H9 (cell line): ENCODE data around the gene MTA1. TPM values are rescaled to one million over a fixed set of nuclear protein-coding genes. Genes with fewer than 3 reads are reported as not detected.

Experiments used
- DNase-seq: peaks from one replicate; pipeline ENCODE4 v3.0.0-alpha.2; 2017
- H2AFZ ChIP-seq: one replicate; pipeline ENCODE4 v1.6.1; 2013; ENCODE audit warnings: mild to moderate bottlenecking, low read length, control low read depth, moderate library complexity
- H2AK5ac ChIP-seq: 2 replicates; pipeline ENCODE4 v1.6.1; 2013; ENCODE audit warnings: low read length, control low read depth, mixed read lengths; ENCODE audit not compliant: insufficient read length
- H2BK120ac ChIP-seq: one replicate; pipeline ENCODE4 v1.6.1; 2013; ENCODE audit warnings: low read depth, mild to moderate bottlenecking, low read length, control low read depth, inconsistent platforms; ENCODE audit not compliant: poor library complexity, severe bottlenecking
- H2BK12ac ChIP-seq: 2 replicates; pipeline ENCODE4 v1.6.1; 2013; ENCODE audit warnings: low read length, control low read depth, mixed read lengths, low read depth; ENCODE audit not compliant: insufficient read length
- H2BK15ac ChIP-seq: 2 replicates; pipeline ENCODE4 v1.6.1; 2013; ENCODE audit warnings: low read depth, low read length, control low read depth
- H2BK20ac ChIP-seq: one replicate; pipeline ENCODE4 v1.6.1; 2013; ENCODE audit warnings: low read depth, mild to moderate bottlenecking, low read length, control low read depth, inconsistent platforms; ENCODE audit not compliant: poor library complexity, severe bottlenecking
- H2BK5ac ChIP-seq: 2 replicates; pipeline ENCODE4 v1.6.1; 2013; ENCODE audit warnings: low read length, control low read depth, mixed read lengths; ENCODE audit not compliant: insufficient read length
- H3K14ac ChIP-seq: 2 replicates; pipeline ENCODE4 v1.6.1; 2013; ENCODE audit warnings: low read length, control low read depth; ENCODE audit not compliant: insufficient read depth
- H3K18ac ChIP-seq: 2 replicates; pipeline ENCODE4 v1.6.1; 2013; ENCODE audit warnings: low read depth, mild to moderate bottlenecking, mixed read lengths, low read length, control low read depth; ENCODE audit not compliant: insufficient read length
- H3K23ac ChIP-seq: 2 replicates; pipeline ENCODE4 v1.6.1; 2013; ENCODE audit warnings: low read length, control low read depth, mixed read lengths, low read depth; ENCODE audit not compliant: insufficient read length
- H3K23me2 ChIP-seq: 2 replicates; pipeline ENCODE4 v1.6.1; 2013; ENCODE audit warnings: low read depth, mild to moderate bottlenecking, mixed read lengths, low read length, control low read depth; ENCODE audit not compliant: insufficient read length, poor library complexity, severe bottlenecking
- H3K27ac ChIP-seq: 2 replicates; pipeline ENCODE4 v1.5.1; 2013; ENCODE audit warnings: low read length, control low read depth, mixed read lengths, low read depth; ENCODE audit not compliant: insufficient read length
- H3K27me3 ChIP-seq: 2 replicates; pipeline ENCODE4 v1.6.1; 2013; ENCODE audit warnings: low read length, control low read depth, inconsistent platforms; ENCODE audit not compliant: insufficient read depth
- H3K4ac ChIP-seq: 2 replicates; pipeline ENCODE4 v1.6.1; 2013; ENCODE audit warnings: low read depth, mild to moderate bottlenecking, control low read depth, inconsistent platforms, low read length, moderate library complexity
- H3K4me1 ChIP-seq: 2 replicates; pipeline ENCODE4 v1.6.1; 2013; ENCODE audit warnings: low read length, control low read depth, inconsistent platforms; ENCODE audit not compliant: insufficient read depth
- H3K4me2 ChIP-seq: 2 replicates; pipeline ENCODE4 v1.6.1; 2013; ENCODE audit warnings: low read length, control low read depth, mixed read lengths; ENCODE audit not compliant: insufficient read length, insufficient read depth
- H3K56ac ChIP-seq: 2 replicates; pipeline ENCODE4 v1.6.1; 2013; ENCODE audit warnings: low read depth, mild to moderate bottlenecking, mixed read lengths, low read length, control low read depth; ENCODE audit not compliant: insufficient read length
- H3K79me1 ChIP-seq: 2 replicates; pipeline ENCODE4 v1.6.1; 2013; ENCODE audit warnings: low read depth, mild to moderate bottlenecking, moderate library complexity, low read length, control low read depth, inconsistent platforms; ENCODE audit not compliant: insufficient read depth, poor library complexity, severe bottlenecking
- H3K79me2 ChIP-seq: 2 replicates; pipeline ENCODE4 v1.6.1; 2013; ENCODE audit warnings: low read length, control low read depth, inconsistent platforms; ENCODE audit not compliant: insufficient read depth
- H3K9ac ChIP-seq: 2 replicates; pipeline ENCODE4 v1.6.1; 2013; ENCODE audit warnings: low read length, control low read depth, mixed read lengths; ENCODE audit not compliant: insufficient read length; ENCODE audit errors: extremely low read depth
- H3K9me3 ChIP-seq: one replicate; pipeline ENCODE4 v1.6.1; 2013; ENCODE audit warnings: low read depth, low read length, inconsistent platforms; ENCODE audit not compliant: control insufficient read depth
- H3T11ph ChIP-seq: one replicate; pipeline ENCODE4 v1.6.1; 2013; ENCODE audit warnings: mild to moderate bottlenecking, low read length, control low read depth, inconsistent platforms
- H4K20me1 ChIP-seq: one replicate; pipeline ENCODE4 v1.6.1; 2013; ENCODE audit not compliant: control insufficient read depth, insufficient read length, insufficient read depth
- H4K5ac ChIP-seq: 2 replicates; pipeline ENCODE4 v1.6.1; 2013; ENCODE audit warnings: low read depth, mild to moderate bottlenecking, mixed read lengths, low read length, control low read depth; ENCODE audit not compliant: insufficient read length
- H4K8ac ChIP-seq: replicated peaks from 2 replicates; pipeline ENCODE4 v1.6.1; 2013; ENCODE audit warnings: low read length, control low read depth, mixed read lengths, low read depth; ENCODE audit not compliant: insufficient read length
- H4K91ac ChIP-seq: 2 replicates; pipeline ENCODE4 v1.6.1; 2013; ENCODE audit warnings: low read depth, mild to moderate bottlenecking, moderate library complexity, mixed read lengths, low read length, control low read depth; ENCODE audit not compliant: insufficient read length
- H3K27ac Mint-ChIP-seq, 3 experiments: 2 replicates in 2 of 3; 3 replicates in 1 of 3; pipeline ENCODE4 v1.8.0; 2020 to 2021; ENCODE audit warnings: mixed read lengths in 3 of 3, mild to moderate bottlenecking in 1 of 3, moderate library complexity in 1 of 3
- H3K27me3 Mint-ChIP-seq: 2 replicates; pipeline ENCODE4 v1.8.0; 2021; ENCODE audit warnings: low read depth, mild to moderate bottlenecking, moderate library complexity, mixed read lengths
- H3K36me3 Mint-ChIP-seq, 3 experiments: 2 replicates in 2 of 3; 3 replicates in 1 of 3; pipeline ENCODE4 v1.8.0; 2020 to 2021; ENCODE audit warnings: low read depth in 3 of 3, mixed read lengths in 3 of 3; ENCODE audit not compliant: insufficient read depth in 1 of 3
- H3K4me1 Mint-ChIP-seq, 2 experiments: 2 replicates each; pipeline ENCODE4 v1.8.0; 2020; ENCODE audit warnings: mixed read lengths in 2 of 2
- H3K4me3 Mint-ChIP-seq, 2 experiments: 2 replicates in 1 of 2; 3 replicates in 1 of 2; pipeline ENCODE4 v1.8.0; 2020 to 2021; ENCODE audit warnings: mild to moderate bottlenecking in 2 of 2, mixed read lengths in 2 of 2, moderate library complexity in 1 of 2
- H3K9me3 Mint-ChIP-seq, 2 experiments: 2 replicates in 1 of 2; 3 replicates in 1 of 2; pipeline ENCODE4 v1.8.0; 2020; ENCODE audit warnings: mild to moderate bottlenecking in 2 of 2, mixed read lengths in 2 of 2, moderate library complexity in 1 of 2
- WGBS: extraction: QIAGEN DNeasy Blood & Tissue Kit; methylation state at CpG from one replicate; pipeline ENCODE4 v1.1.7; 2013; ENCODE audit warnings: missing lambda C conversion rate, low lambda C conversion rate, mixed read lengths; ENCODE audit not compliant: insufficient read length; ENCODE audit errors: extremely low coverage; 5-methylcytosine and 5-hydroxymethylcytosine counted together
- total RNA-seq: library from RNA; stranded (reverse); gene quantifications from 2 replicates; pipeline ENCODE4 v1.2.1, GENCODE V29; 2021
- TF ChIP-seq, protein P1 (sequence below): fragments of 200-600 bp; sonication (generic); conservative IDR thresholded peaks from 3 replicates; pipeline ENCODE4 v1.8.0; 2021; ENCODE audit warnings: antibody characterized with exemption, mild to moderate bottlenecking

MTA1 gene
- total RNA-seq, 1 experiment from 2014 or later = 230 TPM

GRCh38 chr14:105380756-105381155 is 38.9 kb upstream of the MTA1 start:
- Histone ChIP-seq H3K79me2 (no peaks in the 10 kb centered on the region), H3K56ac (no peak overlapping the region), H2BK120ac (no peak overlapping the region), H4K5ac (no peak overlapping the region), H3K27ac (no peak overlapping the region), H3K4ac (no peak overlapping the region), H3K9me3 (no peaks in the 10 kb centered on the region), H3K23ac (no peak overlapping the region), H3K4me1 (no peaks in the 10 kb centered on the region), H3K27me3 (no peaks in the 10 kb centered on the region), H4K8ac (no peak overlapping the region), H3K4me2 (no peak overlapping the region), H2BK20ac (no peak overlapping the region), H4K91ac (no peak overlapping the region), H3K9ac (no peak overlapping the region), H2BK12ac (no peak overlapping the region), H4K20me1 (no peaks in the 10 kb centered on the region), H3K18ac (no peak overlapping the region), H2AK5ac (no peak overlapping the region), H3K14ac (no peak overlapping the region), H3K23me2 (no peaks in the 10 kb centered on the region), H2BK5ac (no peak overlapping the region), H2AFZ (no peak overlapping the region), H2BK15ac (no peak overlapping the region), H3K79me1 (no peaks in the 10 kb centered on the region), H3T11ph (no peak overlapping the region)
- no peak overlapping the region for H3K27ac Mint-ChIP-seq
- no peaks in the 10 kb centered on the region for H3K27me3 Mint-ChIP-seq
- peaks cover 11 to 21% (median 21%) of the 10 kb centered on the region in 3 experiments; a peak in 6 of 7 replicates for H3K36me3 Mint-ChIP-seq
- peaks cover 4% of the 10 kb centered on the region in 2 experiments for H3K4me1 Mint-ChIP-seq
- DNase-seq = no peak
- H3K9me3 Mint-ChIP-seq = no peaks in the 10 kb centered on the region
- no CpG with 5 or more reads among the region's 19 CpGs for WGBS
- H3K4me3 Mint-ChIP-seq = no peak overlapping the region
- TF ChIP-seq, protein P1, sequence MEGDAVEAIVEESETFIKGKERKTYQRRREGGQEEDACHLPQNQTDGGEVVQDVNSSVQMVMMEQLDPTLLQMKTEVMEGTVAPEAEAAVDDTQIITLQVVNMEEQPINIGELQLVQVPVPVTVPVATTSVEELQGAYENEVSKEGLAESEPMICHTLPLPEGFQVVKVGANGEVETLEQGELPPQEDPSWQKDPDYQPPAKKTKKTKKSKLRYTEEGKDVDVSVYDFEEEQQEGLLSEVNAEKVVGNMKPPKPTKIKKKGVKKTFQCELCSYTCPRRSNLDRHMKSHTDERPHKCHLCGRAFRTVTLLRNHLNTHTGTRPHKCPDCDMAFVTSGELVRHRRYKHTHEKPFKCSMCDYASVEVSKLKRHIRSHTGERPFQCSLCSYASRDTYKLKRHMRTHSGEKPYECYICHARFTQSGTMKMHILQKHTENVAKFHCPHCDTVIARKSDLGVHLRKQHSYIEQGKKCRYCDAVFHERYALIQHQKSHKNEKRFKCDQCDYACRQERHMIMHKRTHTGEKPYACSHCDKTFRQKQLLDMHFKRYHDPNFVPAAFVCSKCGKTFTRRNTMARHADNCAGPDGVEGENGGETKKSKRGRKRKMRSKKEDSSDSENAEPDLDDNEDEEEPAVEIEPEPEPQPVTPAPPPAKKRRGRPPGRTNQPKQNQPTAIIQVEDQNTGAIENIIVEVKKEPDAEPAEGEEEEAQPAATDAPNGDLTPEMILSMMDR = no peak
